HG03460 (cell line): ENCODE results near the gene PIGC.

ENCODE experiments used
- ATAC-seq: cut with Tn5 transposase; IDR thresholded peaks from one replicate; pipeline ENCODE4 v1.9.1; 2021; ENCODE audit not compliant: unreplicated experiment

Gene PIGC

GRCh38 chr1:172443666-172444453 lies at the start of gene PIGC:
Gene PIGC (minus strand): TSS chr1:172444069. CDS start chr1:172442622, 1,447 bp downstream.
- peak; percentile 99 for ATAC-seq

GRCh38 chr1:172492421-172492820 lies 48.6 kb upstream of the PIGC start:
- no peak for ATAC-seq

DNA sequence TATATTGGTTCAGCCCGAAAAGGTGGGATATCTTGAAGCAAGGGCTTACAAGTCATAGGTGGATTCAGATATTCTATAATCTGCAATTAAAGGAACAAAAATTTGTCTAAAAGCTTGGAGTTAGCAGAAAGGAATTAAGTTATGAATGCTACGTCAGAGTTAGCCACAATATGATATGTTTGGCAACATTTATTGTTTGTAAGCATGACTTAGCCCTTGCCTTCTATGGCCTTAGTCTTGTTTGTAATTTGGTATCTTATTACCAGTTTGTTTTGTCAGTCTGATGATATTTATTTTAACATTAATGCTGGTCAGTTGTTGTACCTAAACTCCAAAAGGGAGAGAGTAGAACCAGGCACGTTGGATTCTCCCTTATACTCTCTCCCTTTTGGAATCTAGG lies 46.0 kb upstream of the PIGC start:
- no peak for ATAC-seq

DNA sequence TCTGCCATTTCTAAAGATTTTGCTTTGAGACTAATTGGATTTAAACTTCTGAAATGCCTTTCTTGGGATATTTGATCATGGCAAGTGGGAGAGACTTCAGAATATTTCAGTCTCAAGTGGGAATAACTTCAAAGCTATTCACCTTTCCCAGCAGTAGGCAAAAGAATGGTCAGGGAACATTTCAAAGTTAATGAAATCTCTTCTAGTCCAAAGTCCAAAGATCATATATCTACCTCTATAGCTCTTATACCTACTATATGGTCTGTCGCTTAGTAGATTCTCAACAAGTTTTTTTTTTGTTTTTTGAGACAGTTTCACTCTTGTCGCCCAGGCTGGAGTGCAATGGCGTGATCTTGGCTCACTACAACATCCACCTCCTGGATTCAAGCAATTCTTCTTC lies 44.5 kb upstream of the PIGC start:
- ATAC-seq = no peak

DNA sequence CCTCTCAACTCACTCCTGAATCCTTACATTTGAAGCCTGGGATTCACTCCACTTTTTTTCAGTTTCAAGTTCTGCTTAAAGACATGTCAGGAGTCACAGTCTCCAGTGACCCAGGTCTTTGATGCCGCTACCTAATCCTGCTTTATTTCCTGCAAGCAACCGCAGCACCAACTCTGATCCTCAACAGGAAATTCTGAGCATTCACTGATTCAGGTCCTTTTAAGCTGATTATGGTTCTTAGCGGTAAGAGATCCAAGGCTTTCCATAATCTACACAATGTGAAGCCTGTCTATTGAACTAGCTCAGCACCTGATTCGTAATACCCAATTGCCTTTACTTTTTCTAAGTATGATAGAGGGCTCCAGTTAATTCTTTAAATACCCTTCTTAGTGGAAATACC lies 43.7 kb upstream of the PIGC start:
- no peak for ATAC-seq

- ATAC-seq = no peak
These were observed 43.1 kb upstream of the PIGC start for GRCh38 chr1:172486805-172487454.

DNA sequence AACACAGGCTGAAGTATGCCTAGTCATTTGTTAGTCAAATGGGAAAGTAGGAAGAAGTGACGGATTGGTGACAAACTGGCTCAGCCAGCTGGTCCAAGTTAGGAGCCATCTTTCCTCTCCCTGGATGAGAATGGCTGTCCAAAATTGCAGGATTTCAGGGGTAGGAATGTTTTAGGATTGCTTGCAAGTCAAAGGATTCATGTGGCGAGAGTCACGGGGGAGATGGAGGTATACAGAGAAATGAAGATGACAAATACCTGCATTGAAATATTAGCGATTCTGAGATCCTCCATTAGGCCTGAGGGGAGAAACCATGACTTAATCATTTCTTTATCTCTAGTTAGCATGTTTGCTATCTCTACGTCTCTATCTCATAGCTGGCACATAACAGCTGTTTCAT lies 41.8 kb upstream of the PIGC start:
- no peak for ATAC-seq

DNA sequence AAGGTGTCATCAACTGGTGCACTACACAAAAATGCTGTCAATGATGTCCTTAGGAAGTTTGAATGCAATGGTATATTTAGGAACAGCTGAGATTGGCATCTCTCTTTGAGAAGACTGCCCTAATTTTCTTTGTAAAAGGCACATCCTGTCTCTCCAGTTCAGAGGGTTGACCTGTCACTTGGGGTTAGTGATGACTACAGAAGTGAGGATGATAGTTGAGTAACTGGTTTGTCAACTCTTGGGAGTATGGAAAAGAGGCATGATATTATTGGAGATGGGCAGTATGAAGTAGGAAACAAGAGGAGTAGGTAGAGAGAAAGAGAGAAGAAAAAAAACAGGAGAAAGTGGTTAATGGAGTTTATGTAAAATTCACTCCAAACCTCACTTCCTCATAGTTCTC lies 40.4 kb upstream of the PIGC start:
- ATAC-seq = no peak

DNA sequence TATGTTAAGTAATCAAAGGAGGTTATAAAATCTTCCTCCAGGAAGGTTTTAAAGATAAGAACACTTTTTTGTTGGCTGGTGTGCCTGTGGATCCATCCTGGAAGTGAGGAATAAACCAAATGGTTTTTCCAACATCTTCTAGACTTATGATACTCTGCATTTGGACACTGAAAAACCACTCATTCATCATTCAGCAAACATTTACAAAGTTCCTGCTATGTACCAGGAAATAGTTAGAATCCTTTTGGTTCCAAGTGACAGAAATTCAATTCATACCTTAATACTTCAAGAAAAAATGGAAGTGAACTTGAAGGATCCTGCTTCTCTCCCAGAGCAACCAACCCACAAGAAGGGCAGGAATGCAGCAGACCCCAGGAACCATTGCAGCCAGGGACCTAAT lies 39.6 kb upstream of the PIGC start:
- no peak for ATAC-seq

- ATAC-seq = no peak
These were observed 38.2 kb upstream of the PIGC start for GRCh38 chr1:172482044-172482443.

DNA sequence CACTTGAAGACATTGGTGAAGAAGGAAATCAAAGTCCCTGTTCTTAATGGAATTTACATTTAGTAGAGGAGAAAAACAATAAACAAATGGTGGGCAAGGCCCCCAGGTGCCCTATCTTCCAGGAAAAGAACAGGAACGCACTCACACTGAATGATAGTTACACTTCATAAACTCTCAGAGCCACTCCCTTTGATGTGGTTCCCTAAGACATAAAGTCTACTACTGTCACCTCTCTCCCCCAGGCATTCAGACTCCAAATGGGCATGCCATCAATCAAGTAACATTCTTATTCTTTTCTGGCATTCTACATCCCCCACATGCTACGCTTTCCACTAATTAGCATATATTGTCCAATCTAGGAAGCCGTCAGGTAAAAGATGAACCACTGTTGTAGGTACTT lies 36.6 kb upstream of the PIGC start:
- ATAC-seq = no peak

DNA sequence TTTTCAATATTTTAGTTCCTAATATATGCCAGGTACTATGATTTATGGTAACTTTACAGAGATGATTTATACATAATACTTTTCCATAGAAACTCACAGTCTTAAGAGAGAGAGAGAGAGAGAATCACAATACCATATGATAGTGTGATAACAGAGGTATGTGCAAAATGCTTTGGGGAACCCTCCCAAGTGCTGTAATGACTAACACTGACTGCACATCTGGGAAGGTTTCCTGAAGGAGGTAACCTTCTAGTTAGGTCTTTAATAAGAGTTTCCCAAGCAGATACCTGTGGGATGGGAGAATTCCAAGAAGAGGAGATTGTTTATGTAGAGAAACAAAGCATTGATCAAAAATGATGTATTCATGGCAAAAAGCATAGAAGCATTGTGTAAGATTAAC lies 34.6 kb upstream of the PIGC start:
- no peak for ATAC-seq

- ATAC-seq = no peak
These were observed 33.9 kb upstream of the PIGC start for GRCh38 chr1:172477741-172478140.

- no peak for ATAC-seq
These were observed 33.3 kb upstream of the PIGC start for GRCh38 chr1:172477216-172477615.

GRCh38 chr1:172476218-172476811 lies 32.4 kb upstream of the PIGC start:
- ATAC-seq = no peak

DNA sequence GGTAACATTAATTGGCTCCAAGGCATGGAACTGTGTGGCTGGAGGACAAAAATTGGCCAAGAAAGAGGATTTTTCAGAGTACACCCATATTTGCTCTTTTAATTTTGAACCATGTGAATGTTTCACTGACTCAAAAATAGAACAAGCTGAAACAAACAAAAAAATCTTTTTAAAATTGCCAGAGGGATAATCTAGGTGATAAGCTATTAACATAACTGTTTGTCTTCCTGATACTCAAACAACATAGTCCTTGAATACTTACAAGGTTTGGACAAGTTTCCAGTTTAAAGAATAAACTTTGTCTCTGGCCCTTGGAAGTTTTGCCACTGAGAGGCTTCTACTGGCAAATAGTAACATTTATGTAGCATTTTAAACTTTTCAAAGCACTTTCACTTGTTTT lies 30.0 kb upstream of the PIGC start:
- ATAC-seq = no peak

DNA sequence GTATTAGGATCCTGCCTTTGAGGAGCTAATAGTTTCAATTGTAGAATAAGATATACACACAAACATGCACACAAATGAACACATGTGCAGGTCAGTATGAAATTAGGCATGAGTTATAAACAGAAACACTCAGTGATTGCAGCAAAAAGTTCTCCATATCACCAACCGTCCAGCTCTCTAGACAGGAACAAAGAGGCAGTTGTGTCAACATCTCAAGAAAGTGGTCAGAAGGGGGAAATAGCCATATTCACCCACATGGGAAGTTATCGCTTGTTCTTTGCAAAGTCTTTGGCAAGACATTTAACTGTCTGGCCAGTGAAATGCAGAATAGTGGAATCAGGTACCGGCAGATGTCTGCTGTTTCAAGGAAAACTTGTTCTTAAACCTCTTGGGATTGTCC lies 29.4 kb upstream of the PIGC start:
- no peak for ATAC-seq

- no peak for ATAC-seq
These were observed 28.6 kb upstream of the PIGC start for GRCh38 chr1:172472495-172472894.

DNA sequence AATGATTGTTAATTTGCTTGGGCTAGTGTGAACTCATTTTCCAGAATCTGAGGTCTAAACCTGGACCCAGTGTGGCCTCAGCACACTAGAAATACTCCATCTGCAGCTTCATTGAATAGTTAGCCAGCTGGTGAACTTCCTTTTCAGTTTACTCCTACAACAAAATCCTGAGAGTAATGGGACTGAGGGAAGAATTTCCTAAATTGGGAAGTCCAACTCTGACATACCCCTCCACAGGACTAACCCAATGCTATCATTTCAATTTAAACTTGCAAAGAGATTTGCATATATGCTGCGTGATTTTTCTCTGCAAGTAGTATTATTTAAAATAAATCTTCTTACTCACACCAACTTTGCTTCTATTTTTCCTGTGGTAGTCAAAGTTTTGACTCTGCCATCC lies 27.8 kb upstream of the PIGC start:
- no peak for ATAC-seq

GRCh38 chr1:172470149-172470548 lies 26.3 kb upstream of the PIGC start:
- no peak for ATAC-seq

GRCh38 chr1:172469717-172470116 lies 25.8 kb upstream of the PIGC start:
- ATAC-seq = no peak

GRCh38 chr1:172468296-172468695 lies 24.4 kb upstream of the PIGC start:
- ATAC-seq = no peak
